ENCODE measurements around the gene CEP131. TPM values are rescaled to one million over a fixed set of nuclear protein-coding genes. Genes with fewer than 3 reads are reported as not detected.

The CEP131 gene
- polyA plus RNA-seq, 2 of the 4 experiments (the other 2 are of a cell fraction): 3.3 to 11.5 TPM

GRCh38 chr17:81194225-81194760 is 28.5 kb downstream of the CEP131 start:
- FAIRE-seq (no peak), ATAC-seq (no peak), DNase-seq (ENCODE audit: low read depth in 1 of 2, low spot score in 1 of 2) (no peak)
- ChIA-PET POLR2A (no interaction called here), CTCF (interaction anchor here (0.6 to 5.9 kb wide), 4 partner anchors 7 to 213 kb away, joined by 3 to 58 read pairs (median 4); no protein-coding TSS in a partner anchor)
- Histone ChIP-seq H3K4me2 (no peak overlapping the region), H3K4me1 (no peaks in the 10 kb centered on the region), H3K9me3 (no peaks in the 10 kb centered on the region), H3K27ac (no peak overlapping the region), H3K4me3 (no peak overlapping the region)
- WGBS (ENCODE audit: missing lambda C conversion rate): 85% methylated on average over 20 of the region's 21 CpGs
- TF ChIP-seq MYC (IDR thresholded peaks at IDR 0.05; ENCODE audit: borderline replicate concordance, low read length) (no peak), HES2 (IDR thresholded peaks at IDR 0.05) (no peak), POLR2AphosphoS2 (conservative IDR thresholded peaks at IDR 0.05; ENCODE audit: low read length) (no peak), ZC3H11A (IDR thresholded peaks at IDR 0.05) (no peak), RAD21 (conservative IDR thresholded peaks at IDR 0.05 in 1 of 2, IDR thresholded peaks at IDR 0.05 in 1 of 2) (no peak), PHF8 (IDR thresholded peaks at IDR 0.05; ENCODE audit: borderline replicate concordance, low read depth) (no peak), JUN (IDR thresholded peaks at IDR 0.05) (no peak), NFE2L2 (conservative IDR thresholded peaks at IDR 0.05; ENCODE audit: low read length) (no peak), CEBPB (IDR thresholded peaks at IDR 0.05) (no peak), GATA3 (IDR thresholded peaks at IDR 0.05; ENCODE audit: borderline replicate concordance) (no peak), CHD4 (IDR thresholded peaks at IDR 0.05; ENCODE audit: borderline replicate concordance) (no peak), CBX2 (IDR thresholded peaks at IDR 0.05; ENCODE audit: borderline replicate concordance, low read depth) (no peak), SMC3 (IDR thresholded peaks at IDR 0.05) (no peak), ZNF302 (CRISPR knock-in tag; IDR thresholded peaks at IDR 0.05) (no peak), SREBF2 (IDR thresholded peaks at IDR 0.05) (no peak), TP53 (CRISPR knock-in tag; IDR thresholded peaks at IDR 0.05) (no peak), RCOR1 (IDR thresholded peaks at IDR 0.05; ENCODE audit: low read depth, low read length) (no peak), FOSL2 (IDR thresholded peaks at IDR 0.05) (no peak), FOSL2 (CRISPR knock-in tag; IDR thresholded peaks at IDR 0.05) (no peak), HDAC2 (IDR thresholded peaks at IDR 0.05) (no peak)

- ATAC-seq (no peak), FAIRE-seq (no peak), DNase-seq (ENCODE audit: low read depth in 1 of 2, low spot score in 1 of 2) (no peak)
- POLR2A ChIA-PET: no interaction called here
- no peak overlapping the region for H3K4me2 ChIP-seq
- WGBS (ENCODE audit: missing lambda C conversion rate): 97% methylated on average over 37 of the region's 38 CpGs
- CTCF ChIA-PET: interaction anchor here (0.6 to 5.9 kb wide), 5 partner anchors 8 to 212 kb away, joined by 3 to 58 read pairs (median 4); no protein-coding TSS in a partner anchor
- TF ChIP-seq MAFK (IDR thresholded peaks at IDR 0.05; ENCODE audit: partially characterized antibody): no peak
- TF ChIP-seq E2F6 (IDR thresholded peaks at IDR 0.05; ENCODE audit: borderline replicate concordance, low read depth): no peak
- no peak for TF ChIP-seq USF2 (IDR thresholded peaks at IDR 0.05)
- no peak for TF ChIP-seq CBX2 (IDR thresholded peaks at IDR 0.05; ENCODE audit: borderline replicate concordance, low read depth)
- no peak for TF ChIP-seq JUNB (IDR thresholded peaks at IDR 0.05)
- no peak for TF ChIP-seq KDM5A (IDR thresholded peaks at IDR 0.05)
- TF ChIP-seq ZC3H11A (IDR thresholded peaks at IDR 0.05): no peak
- no peak for TF ChIP-seq SMC3 (IDR thresholded peaks at IDR 0.05)
- TF ChIP-seq HDAC2 (IDR thresholded peaks at IDR 0.05): no peak
- no peak for TF ChIP-seq BCL3 (IDR thresholded peaks at IDR 0.05)
- H3K4me1 ChIP-seq: no peaks in the 10 kb centered on the region
- no peak overlapping the region for H3K4me3 ChIP-seq
- H3K27ac ChIP-seq: no peak overlapping the region
- H3K9me3 ChIP-seq: no peaks in the 10 kb centered on the region
These were observed 29.1 kb downstream of the CEP131 start for GRCh38 chr17:81193470-81194224.

All from A549 (cell line).